ENCODE measurements around the gene ZNF583.
A peak's percentile ranks its signal among the peaks of the same experiment; 100 is the strongest.

Gene ZNF583

GRCh38 chr19:56403764-56404704 is at the start of gene ZNF583:
Gene ZNF583, plus strand, starts transcription at chr19:56404332. Its CDS starts 2,783 bp downstream, at chr19:56407115.
- peak; percentile 32 for FAIRE-seq

GRCh38 chr19:56355517-56355916 is 48.6 kb upstream of the ZNF583 start:
- no peak for FAIRE-seq

- no peak for FAIRE-seq
These were observed 47.2 kb upstream of the ZNF583 start for GRCh38 chr19:56356944-56357343.

- no peak for FAIRE-seq
These were observed 43.3 kb upstream of the ZNF583 start for GRCh38 chr19:56360841-56361240.

- FAIRE-seq = no peak
These were observed 36.1 kb upstream of the ZNF583 start for GRCh38 chr19:56367829-56368711.

- FAIRE-seq = no peak
These were observed 34.1 kb upstream of the ZNF583 start for GRCh38 chr19:56369886-56370676.

- FAIRE-seq = no peak
These were observed 31.9 kb upstream of the ZNF583 start for GRCh38 chr19:56372281-56372680.

- FAIRE-seq = no peak
These were observed 26.8 kb upstream of the ZNF583 start for GRCh38 chr19:56377105-56377924.

GRCh38 chr19:56383826-56384605 is 20.1 kb upstream of the ZNF583 start:
- no peak for FAIRE-seq

- FAIRE-seq = no peak
These were observed 10.8 kb upstream of the ZNF583 start, which contains the start of gene ZNF582 for GRCh38 chr19:56393119-56394012. Gene ZNF582, minus strand, starts transcription at chr19:56393534. Its CDS starts 1,782 bp downstream, at chr19:56391752.

GRCh38 chr19:56398809-56399208 is 5.3 kb upstream of the ZNF583 start:
- FAIRE-seq = no peak

- FAIRE-seq = no peak
These were observed 3.6 kb upstream of the ZNF583 start for GRCh38 chr19:56400485-56400884.

- FAIRE-seq = no peak
These were observed 871 bp upstream of the ZNF583 start for GRCh38 chr19:56403261-56403660.

- FAIRE-seq = no peak
These were observed 549 bp downstream of the ZNF583 start for GRCh38 chr19:56404705-56405056.

- no peak for FAIRE-seq
These were observed 930 bp downstream of the ZNF583 start for GRCh38 chr19:56405062-56405461.

- no peak for FAIRE-seq
These were observed 19.3 kb downstream of the ZNF583 start for GRCh38 chr19:56423276-56423984.

GRCh38 chr19:56423985-56424353 is 19.8 kb downstream of the ZNF583 start:
- no peak for FAIRE-seq

- no peak for FAIRE-seq
These were observed 37.2 kb downstream of the ZNF583 start for GRCh38 chr19:56441206-56441792.

GRCh38 chr19:56474308-56474707 is 70.2 kb downstream of the ZNF583 start:
- no peak for FAIRE-seq

Measured in A204.1 (cell line).